IPS DF 4.7 (cell line): ENCODE measurements around the gene GNG11.
"Not testable (repeated sequence)": the region's sequence is repeated elsewhere in the genome, so short reads cannot be mapped to it uniquely, and the experiment has no call there.

Experiments used
- DNase-seq: peaks from one replicate; pipeline ENCODE4 v3.0.0-alpha.2; 2013; ENCODE audit warnings: low spot score; ENCODE audit errors: extremely low read depth

The GNG11 gene

DNA sequence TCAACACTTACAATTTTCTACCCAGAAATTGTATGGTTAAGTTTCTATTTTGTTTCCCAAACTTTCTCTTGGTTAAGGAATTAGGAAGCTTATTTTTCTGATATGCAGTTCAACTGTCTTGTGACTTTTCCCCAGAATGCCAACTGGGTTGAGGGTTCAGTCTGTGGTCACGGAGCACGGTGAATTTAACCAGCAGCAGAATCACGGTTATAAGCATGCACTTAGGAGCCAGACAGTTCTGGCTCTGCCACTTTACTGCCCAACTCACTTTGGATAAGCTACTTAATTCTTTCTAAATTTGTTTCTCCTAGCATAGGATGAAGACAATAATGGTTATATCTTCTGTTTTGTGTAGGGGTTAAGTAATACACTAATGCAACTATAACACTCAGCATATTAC, 10.3 kb upstream of the GNG11 start:
- not testable (repeated sequence) for DNase-seq

DNA sequence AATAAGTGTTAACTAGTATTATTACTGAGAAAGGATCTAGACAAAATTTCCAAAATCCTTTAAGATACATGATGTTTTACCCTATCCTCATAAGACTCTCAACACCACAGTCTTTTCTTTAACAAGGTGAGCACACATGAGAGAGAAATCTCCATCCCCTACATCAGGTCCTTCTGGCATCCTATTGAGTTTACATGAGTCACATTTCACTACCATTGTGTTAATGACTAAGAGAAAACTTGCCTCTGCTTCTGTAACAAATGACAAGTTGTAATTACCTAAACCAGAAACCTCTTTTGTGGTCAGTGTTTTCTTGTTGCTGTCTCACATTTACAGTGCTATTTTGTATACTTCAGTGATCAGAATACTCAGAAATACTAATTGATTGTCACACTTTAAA, 9.9 kb upstream of the GNG11 start:
- DNase-seq, result not testable (repeated sequence)

DNA sequence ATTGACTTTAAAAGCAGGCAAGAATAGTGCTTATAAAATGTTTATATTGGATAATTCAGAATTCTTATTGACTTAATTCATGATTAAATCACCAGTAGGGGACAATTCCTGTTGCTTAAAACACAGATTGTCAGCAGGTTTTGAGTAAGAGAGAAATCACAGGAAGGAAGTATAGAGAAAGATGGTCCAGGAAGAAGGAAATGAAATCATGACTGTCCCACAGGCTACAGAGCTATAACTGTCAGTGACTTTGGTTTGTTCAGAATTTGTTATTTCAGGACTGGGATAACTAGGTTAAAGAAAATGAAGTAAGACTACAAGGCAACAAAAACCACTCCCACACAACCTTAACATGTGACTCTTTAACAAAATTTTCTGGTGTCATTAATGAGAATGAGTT, 8.3 kb upstream of the GNG11 start:
- DNase-seq, result no peak

DNA sequence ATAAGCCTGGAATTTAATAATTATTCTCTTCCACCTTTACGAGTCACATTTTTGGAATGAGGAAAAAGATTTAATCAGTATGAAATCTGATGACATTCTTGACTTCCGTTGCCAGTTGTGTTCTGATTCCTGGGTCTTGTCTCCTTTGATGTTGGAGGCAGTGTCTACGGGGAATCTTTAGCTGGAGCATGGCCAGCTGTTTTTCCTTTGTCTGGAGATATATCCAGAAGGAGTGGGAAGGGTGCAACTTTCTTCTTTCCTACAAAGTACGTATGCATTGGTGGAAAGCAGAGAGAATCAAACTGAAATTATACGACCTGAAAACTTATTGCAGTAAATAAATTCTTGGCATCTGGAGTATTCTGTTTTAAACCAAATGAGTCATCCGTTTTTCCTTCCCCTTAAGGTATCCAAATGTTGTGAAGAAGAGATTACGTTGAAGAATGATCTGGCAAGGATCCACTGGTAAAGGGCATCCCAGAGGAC, 6.9 kb upstream of the GNG11 start:
- DNase-seq, result no peak

DNA sequence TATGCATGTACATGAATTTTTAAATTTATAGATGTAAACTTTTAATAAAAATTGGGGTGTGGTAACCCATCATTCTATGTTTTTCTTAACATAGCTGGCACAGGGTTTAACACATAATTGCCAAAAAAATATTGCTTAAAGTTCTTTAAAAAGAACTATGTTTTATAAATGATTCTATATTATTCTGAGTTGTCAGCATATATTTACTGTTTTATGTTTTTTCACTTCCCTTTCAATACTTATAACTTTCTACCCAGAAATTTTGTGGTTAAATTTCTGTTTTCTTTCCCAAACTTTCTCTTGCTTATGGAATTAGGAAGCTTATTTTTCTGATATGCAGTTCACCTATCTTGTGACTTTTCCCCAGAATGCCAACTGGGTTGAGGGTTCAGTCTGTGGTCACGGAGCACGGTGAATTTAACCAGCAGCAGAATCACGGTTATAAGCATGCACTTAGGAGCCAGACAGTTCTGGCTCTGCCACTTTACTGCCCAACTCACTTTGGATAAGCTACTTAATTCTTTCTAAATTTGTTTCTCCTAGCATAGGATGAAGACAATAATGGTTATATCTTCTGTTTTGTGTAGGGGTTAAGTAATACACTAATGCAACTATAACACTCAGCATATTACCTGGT, 6.2 kb upstream of the GNG11 start:
- DNase-seq, result not testable (repeated sequence)

DNA sequence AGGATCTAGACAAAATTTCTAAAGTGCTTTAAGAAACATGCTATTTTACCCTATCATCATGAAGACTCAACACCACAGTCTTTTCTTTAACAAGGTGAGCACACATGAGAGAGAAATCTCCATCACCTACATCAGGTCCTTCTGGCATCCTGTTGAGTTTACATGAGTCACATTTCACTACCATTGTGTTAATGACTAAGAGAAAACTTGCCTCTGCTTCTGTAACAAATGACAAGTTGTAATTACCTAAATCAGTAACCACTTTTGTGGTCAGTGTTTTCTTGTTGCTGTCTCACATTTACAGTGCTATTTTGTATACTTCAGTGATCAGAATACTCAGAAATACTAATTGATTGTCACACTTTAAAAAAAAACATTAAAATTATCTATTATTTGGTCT, 5.6 kb upstream of the GNG11 start:
- not testable (repeated sequence) for DNase-seq

DNA sequence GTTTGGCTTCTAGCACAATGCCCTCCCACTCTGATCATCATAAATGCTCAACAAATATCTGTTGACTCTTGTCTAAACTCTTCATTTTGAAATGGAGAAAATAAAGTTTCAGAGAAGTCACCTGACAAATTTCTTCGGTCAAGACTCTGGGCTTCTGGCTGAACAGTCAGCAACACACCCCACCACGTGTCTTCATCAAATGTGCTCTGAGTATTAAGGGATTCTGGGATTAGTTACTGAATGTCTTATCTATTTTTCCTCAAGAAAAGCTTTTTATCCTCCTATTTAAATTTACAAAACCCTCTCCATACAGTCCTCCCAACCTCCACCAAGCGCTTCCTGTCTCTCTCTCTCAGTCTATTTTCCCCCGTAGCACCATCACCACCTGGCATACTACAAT, 5.2 kb upstream of the GNG11 start:
- not testable (repeated sequence) for DNase-seq

DNA sequence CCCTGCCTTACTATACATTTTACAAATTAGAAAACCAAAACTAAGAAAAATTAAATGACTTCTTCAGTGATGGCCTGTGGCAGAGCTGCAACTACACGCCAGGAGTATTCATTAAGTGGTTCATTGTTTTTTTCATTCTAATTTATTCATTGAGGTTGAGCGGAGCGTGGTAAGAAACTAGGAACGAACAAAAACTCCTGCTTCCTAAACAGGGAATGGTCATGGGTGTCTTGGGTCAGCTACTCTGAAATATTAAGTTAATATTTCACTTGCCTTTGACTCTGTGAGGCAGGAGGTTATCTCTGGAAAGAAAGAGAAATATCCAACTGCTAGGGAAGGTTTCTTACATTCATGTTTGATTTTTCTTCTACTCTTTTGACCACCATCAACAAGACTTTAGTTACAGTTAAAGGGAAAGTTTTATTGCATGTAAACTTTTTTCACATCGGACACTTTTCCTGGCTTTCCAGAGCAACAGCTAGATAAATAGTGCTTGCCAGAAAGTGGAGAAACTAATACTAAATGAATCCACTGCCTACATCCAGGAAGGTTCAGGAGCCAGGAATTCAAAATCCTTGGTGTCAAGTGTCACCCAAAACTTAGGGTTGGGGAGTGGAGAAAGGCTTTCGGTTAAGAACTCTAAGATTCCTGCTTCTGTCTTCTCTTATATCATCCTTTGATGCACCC, 896 bp upstream of the GNG11 start:
- no peak for DNase-seq

DNA sequence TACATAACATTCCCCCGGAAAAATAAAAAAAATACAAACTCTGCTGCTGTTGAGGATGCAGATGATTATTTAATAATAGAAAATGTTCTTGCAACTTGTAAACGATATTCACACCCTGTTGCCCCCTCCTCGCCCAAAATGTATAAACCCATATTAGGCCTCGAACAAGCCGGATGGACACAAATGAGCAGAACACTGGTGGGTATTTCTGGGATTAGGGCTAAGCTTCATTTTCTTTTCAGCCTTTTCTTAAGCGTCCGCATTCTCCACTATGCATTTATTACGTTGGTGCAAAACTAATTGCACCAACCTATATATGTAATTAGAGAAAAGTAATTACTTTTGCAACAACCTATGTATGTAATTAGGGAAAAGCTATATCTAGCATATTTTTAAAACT, 349 bp upstream of the GNG11 start:
- DNase-seq, result no peak

DNA sequence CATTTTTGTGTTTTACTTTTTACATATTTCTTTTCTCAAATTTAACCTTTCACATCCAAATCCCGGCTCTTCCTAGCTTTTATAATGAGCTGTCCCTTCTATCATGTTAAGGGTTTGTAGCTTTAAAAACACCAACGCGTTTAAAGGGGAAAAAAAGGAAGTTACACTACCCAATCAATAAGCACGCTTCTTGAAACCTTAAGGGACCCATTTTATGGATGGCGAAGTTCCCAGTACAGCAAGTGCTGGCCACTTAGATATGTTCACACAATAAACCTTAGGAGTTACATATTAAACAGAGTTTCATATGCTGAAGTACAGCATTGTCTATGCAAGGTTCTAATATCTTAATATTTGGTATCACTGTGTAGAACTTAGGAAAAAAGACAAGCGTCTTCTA, 1.8 kb downstream of the GNG11 start:
- DNase-seq, result no peak

DNA sequence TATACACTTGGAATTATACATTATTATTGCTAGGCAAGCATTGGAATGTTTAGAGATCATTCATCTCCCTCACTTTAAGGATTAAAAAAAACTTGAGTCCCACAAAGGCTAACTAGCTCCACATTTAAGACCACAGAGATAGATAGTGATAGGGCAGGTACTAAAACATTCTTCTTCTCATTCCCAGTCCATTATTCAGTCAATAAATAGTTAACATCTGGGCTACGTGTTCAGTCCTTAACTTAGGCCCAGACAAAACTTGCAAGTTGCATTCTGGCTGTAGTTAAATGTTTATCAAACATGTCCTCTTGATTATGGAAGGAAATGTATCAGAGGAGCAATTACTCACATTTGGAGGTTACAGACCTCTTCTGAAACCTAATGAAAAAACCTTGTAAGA, 2.4 kb downstream of the GNG11 start:
- DNase-seq, result no peak

DNA sequence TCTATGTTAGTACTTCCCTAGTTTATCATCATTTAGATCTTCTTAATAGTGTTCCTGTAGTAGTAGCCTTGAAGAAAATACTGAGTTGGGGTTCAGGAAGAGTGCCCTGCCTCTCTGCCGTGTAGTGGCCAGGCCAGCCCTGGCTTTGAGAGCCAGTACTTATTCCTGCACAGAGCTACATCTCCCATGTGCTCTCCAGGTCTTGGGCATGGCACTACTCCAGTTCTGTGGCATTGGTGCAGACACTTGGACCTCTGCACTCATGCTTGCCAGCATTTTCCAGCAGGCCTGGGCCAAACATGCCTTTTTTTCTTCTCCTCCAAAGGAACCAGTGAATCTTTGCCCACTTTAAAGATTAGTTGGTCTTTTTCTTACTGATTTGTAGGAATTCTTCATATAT, 5.3 kb downstream of the GNG11 start:
- no peak for DNase-seq

DNA sequence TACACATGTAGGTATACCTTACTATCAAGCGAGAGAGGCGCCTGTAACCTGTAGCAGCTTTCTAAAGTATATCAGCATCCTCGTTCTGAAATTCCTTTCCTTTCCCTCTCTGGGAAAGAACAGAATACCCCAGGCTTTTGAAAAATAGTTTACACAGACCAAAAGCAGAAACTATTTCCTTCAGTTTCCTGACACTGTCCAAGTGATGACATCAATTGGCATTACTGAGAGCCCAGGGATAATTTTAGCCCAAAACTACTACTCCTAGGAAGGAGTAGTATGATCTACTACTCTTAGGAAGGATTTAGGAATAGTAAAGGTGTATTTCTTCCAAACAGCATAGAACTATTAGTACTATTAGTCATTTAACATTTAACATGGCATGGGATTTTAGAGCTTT, 6.0 kb downstream of the GNG11 start:
- DNase-seq, result no peak

DNA sequence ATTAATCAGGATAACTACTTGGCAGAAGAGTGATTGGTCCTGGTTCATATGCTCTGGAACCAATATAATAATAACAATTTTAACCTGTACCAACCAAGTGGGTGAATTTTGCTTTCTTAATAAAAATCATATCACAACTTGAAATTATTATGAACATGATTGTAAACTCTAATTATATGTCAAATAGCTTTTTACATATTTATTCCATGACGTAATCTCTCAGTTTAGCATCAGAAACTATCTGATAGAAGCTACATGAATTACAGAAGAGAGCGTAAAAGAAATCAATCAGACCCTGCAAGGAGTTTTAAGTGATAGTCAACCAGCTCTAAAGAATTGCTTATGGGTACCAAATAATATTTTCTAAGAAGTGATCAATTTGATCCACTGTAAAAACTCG, 10.1 kb downstream of the GNG11 start:
- DNase-seq, result no peak

DNA sequence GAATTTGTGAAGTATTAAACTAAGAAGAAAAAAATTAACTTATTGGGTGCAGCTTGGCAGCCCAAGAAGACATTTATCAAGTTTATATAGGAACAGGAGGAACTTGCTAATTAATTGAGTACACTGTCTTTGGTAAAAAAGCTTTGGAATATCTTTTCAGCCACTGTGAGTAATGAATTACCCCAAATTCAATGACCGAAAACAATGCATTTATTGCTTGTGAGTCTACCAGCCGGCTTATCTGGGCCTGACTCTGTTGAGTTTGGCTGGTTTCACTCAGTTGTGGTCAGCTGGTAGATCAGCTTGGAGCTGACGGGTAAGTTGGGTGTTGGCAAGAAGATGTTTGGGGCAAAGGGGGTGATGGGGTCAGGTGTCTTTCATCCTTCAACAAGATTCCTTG, 11.6 kb downstream of the GNG11 start:
- DNase-seq, result no peak

DNA sequence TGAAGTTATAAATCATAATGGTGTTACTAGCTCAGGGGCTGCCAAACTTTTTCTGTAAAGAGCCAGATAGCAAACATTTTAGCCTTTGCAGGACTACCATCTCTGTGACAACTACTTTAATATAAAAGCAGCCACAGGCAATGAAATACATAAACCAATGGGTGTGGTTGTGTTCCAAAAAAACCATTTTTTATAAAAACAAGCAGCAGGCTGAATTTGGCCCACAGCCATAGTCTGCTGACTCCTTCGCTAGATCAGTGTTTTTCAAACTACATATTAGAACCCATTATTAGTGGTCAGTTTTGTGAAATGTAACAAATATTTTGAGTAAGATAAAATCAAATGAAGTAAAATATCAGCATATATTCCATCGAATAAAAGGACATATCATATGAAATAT, 13.6 kb downstream of the GNG11 start:
- no peak for DNase-seq

DNA sequence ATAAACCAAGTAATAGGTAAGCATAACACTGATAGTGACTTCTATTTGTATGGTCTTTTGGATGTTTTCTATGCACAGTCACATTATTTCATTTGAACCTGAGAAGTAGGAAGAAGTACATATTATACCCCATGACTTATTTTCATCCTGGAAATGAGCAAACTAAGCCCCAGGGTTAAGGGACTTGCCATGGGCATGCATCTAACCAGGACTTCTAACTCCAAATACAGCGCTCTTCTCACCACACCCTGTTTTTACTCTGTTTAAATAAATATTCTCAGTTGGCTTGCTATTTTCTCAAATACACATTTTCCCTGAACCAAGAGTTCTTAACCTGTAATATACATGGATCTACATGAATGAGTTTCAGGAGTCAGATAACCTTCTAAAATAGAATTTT, 16.3 kb downstream of the GNG11 start:
- no peak for DNase-seq

DNA sequence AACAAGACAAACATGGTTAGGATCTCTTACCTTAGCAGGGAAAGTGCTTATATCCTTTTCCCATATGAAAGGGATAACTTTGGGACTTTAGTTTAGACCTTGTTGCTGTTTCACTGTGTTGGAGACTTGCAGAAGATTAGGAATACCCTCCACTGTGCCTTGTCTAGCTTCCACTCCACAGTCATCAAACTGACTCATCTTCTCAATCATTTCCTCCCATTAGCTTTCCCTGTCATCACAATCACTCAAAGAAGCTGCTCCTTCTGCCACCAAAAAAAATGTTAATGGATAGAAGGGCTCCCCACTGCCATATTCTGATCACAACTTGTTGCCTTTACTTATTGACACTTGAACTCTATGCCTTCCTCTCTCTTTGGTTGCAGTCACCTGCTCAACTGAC, 16.8 kb downstream of the GNG11 start:
- DNase-seq, result no peak

DNA sequence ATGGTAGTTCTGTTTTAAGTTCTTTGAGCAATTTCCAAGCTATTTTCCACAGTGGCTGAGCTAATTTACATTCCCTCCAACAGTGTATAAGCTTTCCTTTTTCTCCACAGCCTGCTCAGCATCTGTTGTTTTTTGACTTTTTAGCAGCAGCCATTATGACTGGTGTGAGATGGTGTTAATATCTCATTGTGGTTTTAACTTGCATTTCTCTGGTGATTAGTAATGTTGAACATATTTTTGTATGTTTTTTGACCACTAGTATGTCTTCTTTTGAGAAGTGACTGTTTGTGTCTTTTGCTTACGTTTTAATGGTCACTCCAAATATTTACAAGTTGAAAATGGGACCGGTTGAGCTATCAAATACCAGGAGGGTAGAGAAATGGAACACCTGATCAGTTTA, 20.4 kb downstream of the GNG11 start:
- no peak for DNase-seq

DNA sequence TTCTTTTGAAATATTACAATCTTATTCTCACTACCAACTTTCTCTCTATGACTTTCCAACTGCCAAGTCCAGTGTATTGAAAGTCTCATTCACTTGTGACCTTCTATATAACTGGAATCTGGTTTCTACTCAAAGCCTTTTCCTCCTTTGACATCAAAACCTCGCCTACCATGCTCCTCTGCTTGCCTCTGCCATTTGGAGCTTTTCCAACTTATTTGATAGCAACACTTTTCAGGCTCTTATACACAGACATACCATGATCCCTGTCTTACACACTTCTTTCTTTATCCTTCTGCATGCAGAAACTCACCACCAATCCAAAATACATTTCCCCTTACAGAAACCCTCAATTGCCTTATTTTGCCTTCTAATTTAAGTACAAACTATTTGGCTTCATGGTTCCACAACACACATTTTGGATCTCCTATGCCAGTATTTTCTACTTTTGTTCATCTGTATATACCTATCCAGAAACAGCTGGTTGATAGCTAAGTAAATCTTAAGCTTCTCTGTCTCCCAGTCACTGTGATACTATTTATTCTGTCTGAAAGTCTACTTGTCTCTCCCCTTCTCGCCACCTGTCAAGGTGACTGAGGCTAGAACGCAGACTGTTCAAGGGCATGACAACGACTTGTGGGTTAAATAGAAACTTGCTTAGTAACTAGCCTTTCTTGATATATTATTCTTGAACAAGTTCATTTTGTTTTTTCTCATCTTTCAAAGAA, 22.4 kb downstream of the GNG11 start:
- DNase-seq, result no peak

DNA sequence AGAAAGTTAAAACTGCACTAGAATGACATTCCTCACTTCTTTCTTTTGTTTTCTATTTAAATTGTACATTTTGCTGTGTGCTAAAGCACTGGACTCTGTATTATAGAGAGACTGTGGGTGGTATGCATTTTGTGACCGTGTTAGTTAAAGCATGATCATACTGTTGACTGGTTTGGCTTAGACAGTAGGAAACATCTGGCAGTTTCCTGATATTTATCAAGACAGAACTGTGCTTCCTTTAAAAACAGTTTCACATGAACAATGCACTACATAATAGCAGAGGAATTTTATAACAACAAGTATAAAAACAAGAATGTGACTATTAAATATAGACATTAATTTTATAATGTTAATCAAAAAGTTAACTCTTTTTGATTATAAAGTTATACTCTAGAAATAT, 23.1 kb downstream of the GNG11 start:
- no peak for DNase-seq

DNA sequence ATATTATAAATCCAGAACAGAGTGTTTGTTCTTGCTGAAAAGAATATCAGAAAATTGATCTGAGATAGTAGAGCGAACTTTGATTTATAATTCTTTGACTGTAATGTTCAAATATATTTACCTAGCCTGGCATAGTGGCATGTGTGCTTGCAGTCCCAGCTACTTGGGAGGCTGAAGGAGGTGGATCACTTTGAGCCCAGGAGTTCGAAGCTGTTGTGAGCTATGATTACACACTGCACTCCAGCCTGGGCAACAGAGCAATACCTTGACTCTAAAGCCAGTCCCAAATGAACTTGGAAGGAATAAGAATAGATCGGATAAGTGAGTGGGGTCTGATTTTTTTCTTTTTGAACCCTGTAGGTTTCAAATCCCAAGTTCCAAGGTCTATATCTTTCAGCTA, 23.5 kb downstream of the GNG11 start:
- DNase-seq, result no peak
